GM12865 (cell line): ENCODE measurements around the gene TMEM132D.

ENCODE experiments used
- DNase-seq: peaks from one replicate; pipeline ENCODE4 v3.0.0; 2010; ENCODE audit warnings: low read depth
- H3K4me3 ChIP-seq: 2 replicates; pipeline ENCODE4 v1.5.1; 2011; ENCODE audit warnings: mild to moderate bottlenecking, low read depth, low read length, control low read depth
- CTCF ChIP-seq: IDR thresholded peaks from 2 replicates; pipeline ENCODE4 v1.5.1; 2011; ENCODE audit warnings: low read length, control low read depth, low read depth, inconsistent platforms; ENCODE audit not compliant: insufficient read depth; ENCODE audit errors: missing control alignments

TMEM132D gene

GRCh38 chr12:129862561-129863175, 41.2 kb downstream of the TMEM132D start:
- TF ChIP-seq CTCF = no peak
- H3K4me3 ChIP-seq = no peak overlapping the region
- no peak for DNase-seq

- no peak for TF ChIP-seq CTCF
- DNase-seq = no peak
- no peak overlapping the region for H3K4me3 ChIP-seq
These were observed 41.9 kb downstream of the TMEM132D start for GRCh38 chr12:129861951-129862350.

DNA sequence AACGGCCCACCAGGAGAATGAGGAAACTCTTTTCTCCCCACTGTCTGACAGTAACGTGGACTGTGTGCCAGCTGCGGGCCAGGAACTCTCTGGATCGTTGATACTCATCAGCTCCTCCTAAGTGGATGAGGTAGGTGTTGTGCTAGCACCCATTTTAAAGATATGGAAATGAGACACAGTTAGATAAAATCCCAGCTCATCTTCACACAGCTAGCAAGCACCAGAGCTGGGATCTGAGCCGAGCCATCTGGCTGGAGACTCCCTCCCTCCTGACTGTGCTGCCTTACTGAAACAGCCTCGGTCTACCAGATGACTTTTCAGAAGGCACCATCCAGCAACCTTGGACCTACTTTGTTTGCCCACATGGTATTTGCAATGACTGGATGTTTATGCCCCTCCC, 49.2 kb downstream of the TMEM132D start:
- no peak for DNase-seq
- H3K4me3 ChIP-seq = no peak overlapping the region
- TF ChIP-seq CTCF = no peak

DNA sequence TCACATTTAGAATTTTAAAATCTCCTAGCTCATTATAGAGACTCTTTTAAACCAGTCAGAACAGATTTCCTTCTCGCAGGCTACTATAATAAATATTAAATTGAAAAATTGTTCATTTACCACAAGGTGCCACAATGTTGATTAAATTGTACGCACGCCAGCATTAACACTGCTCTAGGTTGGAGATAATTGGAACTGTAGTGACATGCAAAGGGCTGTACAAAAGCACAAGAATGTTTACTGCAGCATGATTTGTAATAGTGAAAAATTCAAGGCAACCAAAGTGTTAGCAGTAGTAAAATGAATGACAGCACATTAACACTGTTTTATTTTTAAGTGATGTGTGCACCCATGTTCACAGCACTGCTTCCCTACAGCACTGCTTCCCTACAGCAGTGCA, 52.5 kb downstream of the TMEM132D start:
- no peak overlapping the region for H3K4me3 ChIP-seq
- TF ChIP-seq CTCF = no peak
- no peak for DNase-seq

DNA sequence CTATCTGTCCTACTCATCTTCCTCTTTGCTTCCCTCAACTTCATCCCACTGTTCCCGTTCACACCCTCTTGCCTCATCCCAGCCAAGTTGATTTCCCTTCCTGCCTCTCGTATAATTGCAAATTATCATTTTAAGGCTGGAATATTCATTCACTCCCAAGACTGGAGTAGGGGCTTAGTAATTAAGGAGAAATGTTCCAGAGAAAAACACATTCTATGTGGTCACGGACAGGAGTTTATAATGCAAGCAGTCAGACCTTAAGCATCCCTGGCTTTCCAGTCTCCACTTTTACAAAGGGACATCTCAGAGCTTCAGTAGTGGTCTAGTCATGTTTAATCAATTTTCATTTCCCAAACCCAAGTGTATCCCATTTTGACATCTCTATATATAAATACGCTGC, 54.9 kb downstream of the TMEM132D start:
- no peak for TF ChIP-seq CTCF
- no peak overlapping the region for H3K4me3 ChIP-seq
- DNase-seq = no peak

DNA sequence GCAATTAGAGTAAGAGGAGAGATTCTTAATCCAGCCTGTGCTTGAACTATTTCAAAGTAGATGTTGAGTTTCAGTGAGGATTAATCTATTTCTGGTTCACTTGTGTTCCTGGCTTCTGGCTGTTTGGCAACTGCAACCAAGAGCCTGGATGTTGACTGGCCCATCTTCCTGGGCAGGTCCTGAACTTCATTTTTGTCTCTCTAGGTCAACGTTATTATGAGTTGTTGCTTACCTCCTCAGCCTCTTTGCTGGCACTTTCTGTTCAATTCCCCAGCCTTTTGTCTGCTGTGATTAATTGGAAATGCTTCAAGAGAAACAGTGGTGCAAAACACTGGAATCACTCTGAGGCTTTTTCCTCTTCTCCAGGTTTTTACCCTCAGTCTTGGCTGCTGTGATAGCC, 56.8 kb downstream of the TMEM132D start:
- no peak for DNase-seq
- no peak overlapping the region for H3K4me3 ChIP-seq
- TF ChIP-seq CTCF = no peak

DNA sequence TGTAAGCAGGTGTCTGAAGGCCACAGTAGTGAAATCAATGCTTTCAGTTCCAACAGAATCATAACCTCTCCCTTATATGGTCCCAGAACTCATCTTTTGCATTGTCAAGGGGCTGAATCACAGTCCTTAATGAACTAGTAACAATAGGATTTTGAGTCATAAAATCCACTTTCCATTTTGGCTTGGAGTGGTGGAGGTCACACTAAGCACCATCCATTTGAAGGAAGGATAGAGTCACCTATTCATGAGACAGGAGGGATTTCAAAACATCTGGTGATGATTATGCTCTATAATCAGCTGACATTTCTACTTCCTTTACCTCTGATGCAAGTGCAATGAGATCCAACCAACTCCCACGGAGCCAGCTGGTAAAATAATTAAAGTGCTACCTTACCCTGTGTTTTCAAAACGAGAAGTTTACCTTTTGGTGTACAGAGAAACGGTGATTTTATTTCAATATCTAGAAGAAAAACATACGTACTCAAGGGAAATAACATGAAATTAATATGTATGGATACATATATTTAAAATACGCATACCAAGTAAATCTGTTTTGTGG, 59.1 kb downstream of the TMEM132D start:
- no peak for TF ChIP-seq CTCF
- H3K4me3 ChIP-seq = no peak overlapping the region
- no peak for DNase-seq
